ENCODE results near the gene SAMD9L. TPM values are rescaled to one million over a fixed set of nuclear protein-coding genes. Genes with fewer than 3 reads are reported as not detected.

Gene SAMD9L
- total and polyA plus RNA-seq, 5 experiments from 2014 or later: 27.6 to 43.1 (median 29.3) TPM

- DNase-seq (no peak), ATAC-seq (no peak)
- peaks cover 9 to 98% (median 51%) of the 10 kb centered on the region in 9 donors for H3K9me3 Mint-ChIP-seq
- POLR2A ChIA-PET: interaction anchor here (0.6 kb wide), 1 partner anchor 11 kb away, joined by 3 read pairs; no protein-coding TSS in a partner anchor
- no peaks in the 10 kb centered on the region for H3K27me3 Mint-ChIP-seq
- H3K27ac Mint-ChIP-seq: no peak overlapping the region
- H3K36me3 Mint-ChIP-seq: peaks cover 66 to 95% (median 89%) of the 10 kb centered on the region in 3 donors
- H3K4me1 Mint-ChIP-seq: peaks cover 4 to 24% (median 20%) of the 10 kb centered on the region in 4 donors
- no peak overlapping the region for H3K4me3 Mint-ChIP-seq
These were observed 40.2 kb downstream of the SAMD9L start for GRCh38 chr7:93108003-93108402.

GRCh38 chr7:93097388-93097787 is 50.8 kb downstream of the SAMD9L start:
- peaks cover 0 to 28% (median 6%) of the 10 kb centered on the region in 3 donors for H3K36me3 Mint-ChIP-seq
- H3K4me1 Mint-ChIP-seq: no peaks in the 10 kb centered on the region
- ATAC-seq (no peak), DNase-seq (no peak)
- no peak overlapping the region for H3K4me3 Mint-ChIP-seq
- H3K9me3 Mint-ChIP-seq: peaks cover 6 to 74% (median 29%) of the 10 kb centered on the region in 9 donors
- POLR2A ChIA-PET: interaction anchor here (0.7 to 1.3 kb wide), 2 partner anchors 11 to 20 kb away, joined by 3 to 5 read pairs; partner anchors contain the start of gene SAMD9
- H3K27ac Mint-ChIP-seq: no peak overlapping the region
- H3K27me3 Mint-ChIP-seq: peaks cover 0 to 2% (median 0%) of the 10 kb centered on the region in 5 donors

- Mint-ChIP-seq H3K9me3 (peaks cover 10 to 60% (median 34%) of the 10 kb centered on the region in 9 donors), H3K36me3 (peaks cover 0 to 16% (median 11%) of the 10 kb centered on the region in 3 donors), H3K4me3 (no peak overlapping the region), H3K27ac (no peak overlapping the region), H3K4me1 (no peaks in the 10 kb centered on the region), H3K27me3 (peaks cover 0 to 22% (median 11%) of the 10 kb centered on the region in 5 donors)
- no peak for ATAC-seq
- no peak for DNase-seq
- POLR2A ChIA-PET: no interaction called here
These were observed 55.3 kb downstream of the SAMD9L start for GRCh38 chr7:93092757-93093370.

Other genes with a start within 250 kb of the SAMD9L start
- gene SAMD9, start 30.4 kb downstream of the SAMD9L start, total RNA-seq: 10 to 100 TPM; 46.8 to 49.9 TPM
- gene SAMD9, start 30.4 kb downstream of the SAMD9L start, polyA plus RNA-seq: 10 to 100 TPM; 21.7 to 28.3 (median 22.7) TPM
- gene HEPACAM2, start 78.1 kb upstream of the SAMD9L start, total RNA-seq: under 1 TPM in 1 of 2 experiments, not detected in 1; 0.33 TPM
- not detected for gene HEPACAM2, start 78.1 kb upstream of the SAMD9L start, polyA plus RNA-seq
- gene VPS50, start 84.0 kb upstream of the SAMD9L start, total RNA-seq: 10 to 100 TPM; 36.9 to 37.4 TPM
- 10 to 100 TPM; 13.3 to 15.1 (median 14.7) TPM for gene VPS50, start 84.0 kb upstream of the SAMD9L start, polyA plus RNA-seq

All from naive thymus-derived CD8-positive, alpha-beta T cell (primary cell).